NCI-H2029 treated with DMSO at 0.1 percent for 48 hours (cell line): ENCODE data around the gene PEX10.
"Not testable (repeated sequence)": the region's sequence is repeated elsewhere in the genome, so short reads cannot be mapped to it uniquely, and the experiment has no call there.

Experiments
- DNase-seq: peaks from one replicate; lab custom pipeline; 2025; lab: John Stamatoyannopoulos, UW

The PEX10 gene

DNA sequence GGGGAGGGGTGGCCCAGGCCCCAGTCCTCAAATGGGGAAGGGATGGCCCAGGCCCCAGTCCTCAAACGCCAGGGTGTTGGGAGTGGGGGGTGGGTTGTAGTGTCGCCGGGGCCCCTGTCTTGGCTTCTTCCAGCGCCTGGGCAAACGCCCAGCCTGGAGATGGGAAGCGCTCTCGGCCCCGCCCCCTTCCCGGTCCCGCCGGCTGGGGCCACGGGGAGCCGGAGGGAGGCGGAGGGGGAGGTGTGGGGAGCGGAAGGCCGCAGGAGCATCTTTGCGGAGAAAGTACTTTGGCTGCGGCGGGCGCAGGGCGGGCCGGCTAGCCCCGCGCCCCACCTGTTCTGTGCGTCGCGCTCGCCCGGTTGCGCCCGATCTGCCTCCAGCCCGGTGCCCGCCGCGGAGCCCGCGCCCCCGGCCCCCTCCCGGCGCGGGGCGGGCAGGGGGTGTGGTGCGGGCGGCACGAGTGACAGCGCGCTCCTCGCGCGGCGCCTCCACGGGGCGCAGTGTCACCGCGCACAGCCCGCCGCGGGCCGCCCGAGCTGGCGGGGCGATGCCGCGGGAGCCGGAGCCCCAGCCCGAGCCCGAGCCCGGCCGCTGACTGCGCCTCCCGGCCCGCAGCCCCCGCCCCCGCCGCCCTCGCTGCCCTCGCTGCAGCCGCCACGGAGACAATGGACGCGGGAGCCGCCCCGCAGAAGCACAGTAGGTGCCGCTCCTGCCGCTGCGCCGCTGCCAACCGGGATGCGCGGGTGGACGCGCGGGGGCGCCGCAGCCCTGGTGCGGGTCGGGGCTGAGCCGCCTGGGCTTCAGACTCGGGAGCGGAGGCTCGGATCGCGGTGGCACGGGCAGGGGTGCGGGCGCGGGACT lies 31.1 kb upstream of the PEX10 start:
- no peak for DNase-seq

DNA sequence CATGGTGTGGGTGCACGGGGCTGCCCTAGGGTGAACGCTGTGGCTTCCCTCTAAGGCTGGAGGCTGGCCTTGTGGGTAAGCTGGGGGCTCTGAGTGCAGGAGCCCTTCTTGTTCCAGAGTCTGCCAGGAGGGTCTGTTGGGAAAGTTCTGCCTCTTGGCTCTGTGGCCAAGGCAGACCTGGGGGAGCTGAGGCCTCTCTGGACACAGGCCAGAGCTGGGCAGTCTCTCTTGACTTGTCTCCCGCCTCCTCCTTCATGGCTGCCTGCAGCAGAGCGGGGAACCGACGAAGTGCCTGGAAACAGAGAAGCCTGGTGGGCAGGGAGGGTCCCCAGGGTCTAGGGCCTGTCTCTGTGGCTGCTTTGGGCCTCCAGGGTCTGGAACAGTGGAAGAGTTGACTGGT lies 30.3 kb upstream of the PEX10 start:
- no peak for DNase-seq

DNA sequence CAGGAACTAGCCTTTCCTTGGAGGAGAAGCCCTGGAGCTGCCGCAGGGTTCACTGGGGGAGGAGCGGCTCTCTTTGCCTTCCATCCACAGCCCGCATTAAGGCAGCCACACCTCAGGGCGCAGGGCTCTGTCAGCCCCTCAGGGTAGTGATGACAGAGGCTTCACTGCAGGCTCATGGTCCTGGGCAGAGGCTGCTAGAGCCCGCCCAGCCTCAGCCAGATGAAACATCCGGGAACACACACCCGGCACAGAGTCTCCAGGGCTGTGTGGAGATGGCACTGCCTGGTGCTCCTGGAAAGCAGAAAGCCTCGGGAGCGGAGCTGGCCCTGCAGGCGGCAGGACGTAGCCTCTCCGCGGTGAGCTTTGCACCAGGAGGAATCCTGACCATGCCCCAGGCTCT lies 29.4 kb upstream of the PEX10 start:
- DNase-seq, result no peak

DNA sequence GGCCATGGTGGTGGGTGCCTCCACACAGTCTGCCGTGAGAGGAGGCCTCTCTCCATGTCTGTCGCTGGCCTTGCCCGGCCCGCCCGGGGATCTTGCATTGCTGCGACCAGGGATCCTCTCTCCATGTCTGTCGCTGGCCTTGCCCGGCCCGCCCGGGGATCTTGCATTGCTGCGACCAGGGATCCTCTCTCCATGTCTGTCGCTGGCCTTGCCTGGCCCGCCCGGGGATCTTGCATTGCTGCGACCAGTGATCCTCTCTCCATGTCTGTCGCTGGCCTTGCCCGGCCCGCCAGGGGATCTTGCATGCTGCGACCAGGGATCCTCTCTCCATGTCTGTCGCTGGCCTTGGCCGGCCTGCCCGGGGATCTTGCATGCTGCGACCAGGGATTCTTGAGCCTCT lies 28.0 kb upstream of the PEX10 start:
- not testable (repeated sequence) for DNase-seq

DNA sequence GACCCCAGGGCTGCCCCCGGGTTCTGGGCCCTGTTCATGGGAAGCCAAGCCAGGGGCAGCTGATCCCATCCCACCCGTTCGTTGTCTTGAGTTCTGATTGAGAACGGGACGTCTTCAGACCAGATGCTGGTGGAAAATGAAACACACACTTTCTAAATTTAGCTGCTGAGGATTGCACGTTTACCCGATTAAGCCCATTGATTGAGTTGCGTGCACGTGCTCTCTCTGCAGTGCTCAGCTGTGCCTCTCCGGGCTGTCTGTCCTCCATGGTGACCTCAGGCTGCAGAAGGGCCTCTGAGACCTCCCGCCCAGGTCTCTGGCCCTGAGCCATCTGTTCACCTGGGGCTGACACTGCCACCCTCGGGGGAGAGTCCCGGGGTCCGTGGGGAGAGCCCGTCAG lies 27.0 kb upstream of the PEX10 start:
- no peak for DNase-seq

DNA sequence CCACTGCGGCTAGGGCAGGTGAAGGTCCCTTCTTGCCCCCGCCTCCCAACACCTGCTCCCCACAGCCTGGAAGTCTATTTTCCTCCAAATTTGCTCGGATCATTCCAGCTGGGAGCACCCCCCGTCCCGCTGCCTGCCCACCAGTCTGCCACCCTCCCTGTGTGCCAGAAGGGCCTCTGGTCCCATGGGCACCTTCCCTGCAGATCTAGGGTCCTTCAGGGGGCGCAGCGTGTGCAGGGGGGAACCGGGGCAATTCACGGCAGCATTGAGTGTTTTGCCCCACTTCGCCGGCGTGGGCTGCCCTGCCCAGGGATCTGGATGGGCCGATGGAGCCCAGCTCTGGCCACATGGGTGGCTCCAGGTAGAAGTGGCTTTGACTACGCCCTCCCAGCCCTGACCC lies 26.3 kb upstream of the PEX10 start:
- no peak for DNase-seq

DNA sequence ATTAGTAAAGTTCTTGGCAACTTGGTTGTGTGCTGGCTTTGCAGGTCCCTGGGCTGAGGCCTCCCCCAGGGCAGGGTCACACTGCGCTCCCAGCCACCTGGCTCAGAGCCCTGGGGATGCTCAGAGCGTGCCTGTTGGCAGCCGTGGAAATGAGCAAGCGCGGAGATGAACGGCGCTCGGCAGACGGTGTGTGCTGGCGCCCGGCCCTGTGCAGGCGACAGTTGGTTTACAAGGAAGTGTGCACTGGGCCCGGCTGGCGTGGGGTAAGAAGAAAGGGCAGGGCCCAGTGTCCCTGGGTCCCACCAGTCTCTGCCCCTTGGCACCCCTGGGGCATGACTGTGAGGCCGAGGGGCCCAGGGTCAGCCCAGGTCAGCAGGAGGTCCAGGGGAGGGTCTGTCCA lies 25.7 kb upstream of the PEX10 start:
- no peak for DNase-seq

DNA sequence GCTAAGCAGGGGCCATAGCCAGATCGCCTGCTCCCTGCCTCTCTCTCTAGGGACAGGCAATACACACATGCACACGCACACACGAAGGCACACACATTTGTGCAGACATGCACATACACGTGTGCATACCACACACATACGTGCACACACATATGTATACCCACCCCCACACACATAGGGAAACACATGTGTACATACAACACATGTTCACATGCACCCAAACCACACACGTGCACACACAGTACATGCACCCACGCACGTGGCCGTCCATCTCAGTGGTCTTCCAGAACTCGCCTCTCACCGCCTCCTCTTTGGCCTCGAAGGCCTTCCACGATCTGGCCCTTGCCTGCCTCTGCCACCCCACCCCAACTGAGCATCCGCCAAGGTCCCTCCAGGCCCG lies 25.3 kb upstream of the PEX10 start:
- no peak for DNase-seq

DNA sequence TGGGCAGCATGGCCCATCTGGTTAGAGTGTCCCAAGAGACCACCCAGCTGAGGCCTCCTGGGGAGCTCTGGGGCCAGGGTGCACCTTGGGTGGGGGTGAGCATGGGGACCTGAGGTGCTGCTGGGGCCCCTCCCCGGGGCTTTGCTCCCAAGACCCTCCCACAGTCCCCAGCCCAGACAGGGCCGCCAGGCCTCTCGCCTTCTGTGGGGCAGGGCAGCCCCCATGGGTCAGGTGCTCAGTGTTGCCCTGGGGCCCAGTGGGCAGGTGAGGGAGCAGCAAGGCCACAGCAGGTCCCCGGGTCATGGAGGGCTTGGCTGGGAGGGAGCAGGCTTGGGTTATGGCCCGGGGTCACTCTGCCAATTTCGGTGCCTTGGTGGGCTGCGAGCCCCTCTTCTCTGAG lies 24.5 kb upstream of the PEX10 start:
- DNase-seq, result no peak

DNA sequence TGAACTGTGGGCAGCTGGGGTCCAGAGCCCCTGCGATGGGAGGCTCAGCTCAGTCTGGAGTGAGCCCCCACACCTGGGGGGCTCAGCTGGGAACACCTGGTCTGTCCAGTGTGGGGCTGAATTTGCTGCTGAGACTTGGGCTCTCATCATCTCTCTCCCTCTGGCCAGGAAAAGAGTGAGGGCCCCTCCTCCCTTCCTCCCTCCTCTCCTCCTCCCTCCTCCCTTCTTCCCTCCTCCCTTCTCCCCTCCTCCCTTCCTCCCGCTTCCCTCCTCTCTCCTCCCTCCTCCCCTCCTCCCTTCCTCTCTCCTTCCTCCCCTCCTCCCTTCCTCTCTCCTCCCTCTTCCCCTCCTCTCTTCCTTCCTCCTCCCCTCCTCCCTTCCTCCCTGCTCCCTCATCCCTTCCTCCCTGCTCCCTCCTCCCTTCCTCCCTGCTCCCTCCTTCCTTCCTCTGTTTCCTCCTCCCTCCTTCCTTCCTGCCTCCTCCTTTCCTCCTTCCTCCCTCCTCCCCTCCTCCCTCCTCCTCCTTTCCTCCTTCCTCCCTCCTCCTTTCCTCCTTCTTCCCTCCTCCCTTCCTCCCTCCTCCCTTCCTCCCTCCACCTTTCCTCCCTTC lies 23.5 kb upstream of the PEX10 start:
- DNase-seq, result no peak

DNA sequence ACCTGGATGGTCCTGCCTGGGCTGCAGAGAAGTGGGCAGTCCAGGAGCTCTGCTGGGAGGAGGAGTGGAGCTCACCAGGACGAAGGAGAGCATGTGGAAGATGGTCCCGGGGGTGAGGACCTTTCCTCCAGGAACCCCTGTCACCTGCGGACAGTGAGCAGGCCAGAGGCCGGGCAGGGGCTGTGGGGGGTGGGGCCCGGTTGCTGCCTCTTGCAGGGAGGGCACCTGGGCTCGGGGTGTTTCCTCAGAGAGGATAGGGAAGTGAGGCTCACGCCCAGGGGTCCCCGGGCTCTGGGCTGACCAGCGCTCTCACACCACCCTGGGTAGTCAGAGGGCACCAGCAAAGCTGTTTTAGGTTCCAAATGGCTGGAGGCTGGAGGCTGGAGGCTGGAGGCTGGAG lies 22.7 kb upstream of the PEX10 start:
- no peak for DNase-seq

DNA sequence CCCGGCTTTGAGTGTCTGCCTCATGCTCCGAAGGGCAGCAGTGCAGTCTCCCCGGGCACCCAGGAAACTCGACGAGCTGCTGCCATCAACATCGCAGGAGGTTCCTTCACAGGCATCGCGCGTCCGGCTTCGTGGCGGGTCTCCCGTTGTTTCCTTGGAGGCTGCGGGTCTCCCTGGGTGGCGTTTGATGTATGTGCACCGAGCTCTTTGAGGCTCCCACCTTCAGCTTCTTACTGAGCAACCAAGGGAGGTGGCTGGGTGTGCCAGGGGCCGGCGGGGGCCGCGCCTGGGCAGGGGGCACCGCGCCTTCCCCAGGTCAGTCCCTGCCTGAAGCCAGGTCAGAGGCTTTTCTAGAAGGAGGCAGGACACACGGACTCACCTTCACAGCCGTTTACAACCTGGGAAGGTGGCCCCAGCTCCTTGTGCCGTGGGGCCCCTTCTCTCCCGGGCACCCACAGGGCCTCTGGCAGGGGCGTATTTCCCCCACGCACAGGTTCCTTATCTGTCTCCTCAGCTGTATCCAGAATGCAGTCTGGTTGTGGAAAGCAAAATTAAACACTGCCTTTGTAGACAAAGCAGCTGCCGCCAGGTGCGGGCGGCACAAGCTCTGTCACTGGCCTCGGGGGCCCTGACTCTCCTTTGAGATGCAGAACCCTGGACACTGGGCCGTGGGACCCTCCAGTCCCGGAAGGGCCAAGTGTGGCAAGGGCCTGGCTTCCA lies 21.7 kb upstream of the PEX10 start:
- no peak for DNase-seq

DNA sequence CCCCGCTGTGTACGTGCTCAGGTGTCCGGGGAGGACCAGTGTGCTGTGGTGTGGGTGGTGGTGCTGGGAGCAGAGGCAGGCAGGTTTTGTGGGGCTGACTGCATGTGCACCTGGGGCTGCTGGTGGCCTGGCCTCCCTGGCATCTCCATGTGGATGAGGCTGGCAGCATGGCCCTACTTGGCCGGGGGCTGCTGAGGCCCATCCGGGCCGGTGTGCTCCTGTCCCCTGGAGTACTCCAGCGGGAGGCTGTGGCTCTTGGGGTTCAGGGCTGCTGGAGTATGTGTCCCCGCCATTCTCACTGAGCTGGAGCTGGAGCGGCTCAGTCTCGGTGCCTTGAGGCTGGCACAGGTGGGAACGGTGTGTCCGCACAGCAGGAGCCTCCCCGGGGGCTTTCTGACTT lies 20.8 kb upstream of the PEX10 start:
- no peak for DNase-seq

DNA sequence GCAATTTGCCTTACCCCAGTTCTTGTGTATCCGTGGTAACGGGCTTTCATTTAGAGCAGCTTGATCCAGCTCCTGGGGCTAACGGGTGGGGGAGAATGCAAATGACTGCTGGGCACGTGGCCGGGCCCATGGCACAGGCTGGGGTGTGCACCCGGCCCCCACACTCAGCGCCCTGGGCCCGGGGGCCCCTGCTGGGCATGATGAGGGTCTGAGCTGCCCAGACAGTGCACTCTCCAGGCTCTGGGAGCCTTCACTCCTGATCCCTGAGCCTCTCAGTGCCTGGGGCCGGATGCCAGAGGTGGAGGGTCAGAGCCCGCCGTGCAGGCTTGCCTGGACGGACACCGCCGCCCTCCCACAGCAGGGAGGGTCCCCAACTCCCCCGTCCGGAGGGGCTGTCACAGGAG lies 20.1 kb upstream of the PEX10 start:
- no peak for DNase-seq

DNA sequence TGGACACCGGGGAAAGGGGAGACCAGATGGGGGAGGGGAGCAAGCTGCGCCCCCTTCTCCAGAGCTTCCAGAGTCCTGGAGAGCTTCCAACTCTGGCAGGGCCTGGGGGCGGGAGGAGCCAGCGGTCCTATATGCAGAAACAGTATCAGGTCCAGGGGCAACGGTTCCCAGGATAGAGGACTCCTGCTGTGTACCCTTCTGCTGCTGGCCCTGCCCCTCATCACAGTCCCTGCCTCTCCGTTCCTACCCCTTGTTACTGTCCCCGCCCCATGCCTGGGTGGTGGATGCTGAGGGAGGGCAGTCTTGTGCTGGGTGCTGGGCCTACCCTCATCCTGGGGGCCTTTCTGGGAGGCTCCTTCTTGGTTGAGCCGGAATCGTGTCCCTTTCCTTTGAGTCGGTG lies 19.2 kb upstream of the PEX10 start:
- no peak for DNase-seq

DNA sequence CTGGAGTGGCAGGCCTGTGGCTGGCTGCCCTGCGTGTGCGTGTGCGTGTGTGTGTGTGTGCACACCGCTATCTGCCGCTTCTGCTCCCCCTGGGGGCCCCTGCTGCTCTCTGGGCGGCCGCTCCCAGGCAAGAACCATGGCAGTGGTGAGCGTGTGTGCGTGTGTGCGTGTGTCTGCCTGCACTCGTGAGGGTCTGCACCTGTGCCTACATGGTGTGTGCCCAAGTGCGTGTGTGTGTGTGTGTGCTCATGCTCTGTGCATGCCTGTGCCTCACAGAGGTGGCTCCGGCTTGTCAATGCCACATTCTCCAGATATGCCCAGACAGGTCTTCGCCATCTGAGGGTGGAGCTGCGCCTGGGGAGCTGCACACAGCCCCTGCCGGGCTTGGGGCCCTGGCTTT lies 18.7 kb upstream of the PEX10 start:
- no peak for DNase-seq

DNA sequence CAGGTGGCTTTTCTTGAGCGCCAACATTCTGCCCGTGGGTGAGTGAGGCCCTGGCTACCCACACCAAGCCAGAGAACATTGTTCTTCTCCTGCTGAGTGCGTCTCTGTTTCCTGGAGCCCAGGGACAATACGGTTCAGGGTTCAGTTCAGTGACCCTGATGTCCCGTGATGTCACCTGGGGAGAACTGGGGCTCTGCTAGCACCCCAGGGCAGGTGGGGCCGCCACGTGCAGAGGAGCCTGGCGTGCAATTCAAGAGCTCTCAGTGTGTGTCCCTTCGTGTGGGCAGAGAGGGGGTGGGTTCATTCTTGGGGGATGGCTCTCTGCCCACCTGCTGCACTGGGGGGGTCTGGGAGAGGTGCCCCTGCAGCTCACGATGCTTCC lies 18.2 kb upstream of the PEX10 start:
- DNase-seq, result no peak

DNA sequence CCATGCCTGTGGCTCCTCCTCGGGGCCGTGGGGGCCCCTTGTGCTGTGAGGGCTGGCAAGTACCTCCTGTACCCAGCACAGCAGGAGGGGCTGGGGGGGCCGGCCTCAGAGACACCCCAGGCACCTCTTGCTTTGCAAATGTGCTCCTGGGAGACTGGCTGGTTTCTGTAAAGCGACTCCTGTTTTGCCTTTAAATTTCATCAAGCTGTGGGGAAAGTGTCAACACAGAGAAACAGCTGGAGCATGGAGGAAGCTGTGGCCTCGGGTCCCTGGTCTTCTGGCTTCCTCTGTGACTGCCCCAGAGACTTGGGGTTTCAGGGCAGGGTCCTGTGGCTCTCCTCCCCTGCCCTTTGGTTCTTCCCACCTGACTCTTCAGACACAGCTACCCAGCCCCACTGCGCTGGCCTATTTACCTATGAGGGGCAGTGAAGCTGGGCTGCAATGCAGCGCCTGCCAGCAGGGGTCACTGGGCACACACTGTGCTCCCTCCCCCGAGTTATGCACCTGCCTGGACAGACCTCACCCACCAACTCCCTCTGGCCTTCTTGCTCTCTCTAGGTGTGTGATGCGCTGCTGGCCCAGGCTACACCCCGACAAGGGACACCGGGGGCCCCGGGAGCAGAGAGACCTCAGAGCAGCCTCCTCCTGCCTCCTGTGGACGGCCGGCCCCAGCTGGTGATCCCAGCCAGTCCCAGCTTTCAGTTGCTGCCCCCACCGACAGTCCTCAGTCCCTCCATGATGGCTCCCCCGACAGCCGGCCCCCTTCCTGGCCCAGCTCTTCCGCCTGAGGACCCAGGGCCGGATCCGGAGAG lies 17.6 kb upstream of the PEX10 start:
- no peak for DNase-seq

DNA sequence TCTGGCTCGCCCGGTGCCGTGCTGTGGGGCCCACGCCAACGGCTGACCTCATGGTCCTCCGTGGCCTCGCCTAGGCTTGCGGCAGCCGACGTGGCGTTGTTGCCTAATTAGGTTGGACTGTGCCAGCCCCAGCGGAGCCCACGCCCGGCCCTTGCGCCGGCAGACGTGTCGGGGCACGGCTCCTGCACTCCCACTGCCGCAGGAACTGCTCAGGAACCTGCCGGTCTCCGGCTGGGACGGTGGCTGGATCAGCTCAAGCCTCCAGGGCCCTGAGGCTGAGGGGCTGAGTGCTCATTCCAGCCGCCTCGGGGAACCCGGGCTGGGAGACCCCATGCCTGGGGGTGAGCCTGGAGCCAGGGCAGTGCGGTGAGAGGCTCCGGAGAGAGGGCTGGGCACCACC lies 16.1 kb upstream of the PEX10 start:
- DNase-seq, result no peak

DNA sequence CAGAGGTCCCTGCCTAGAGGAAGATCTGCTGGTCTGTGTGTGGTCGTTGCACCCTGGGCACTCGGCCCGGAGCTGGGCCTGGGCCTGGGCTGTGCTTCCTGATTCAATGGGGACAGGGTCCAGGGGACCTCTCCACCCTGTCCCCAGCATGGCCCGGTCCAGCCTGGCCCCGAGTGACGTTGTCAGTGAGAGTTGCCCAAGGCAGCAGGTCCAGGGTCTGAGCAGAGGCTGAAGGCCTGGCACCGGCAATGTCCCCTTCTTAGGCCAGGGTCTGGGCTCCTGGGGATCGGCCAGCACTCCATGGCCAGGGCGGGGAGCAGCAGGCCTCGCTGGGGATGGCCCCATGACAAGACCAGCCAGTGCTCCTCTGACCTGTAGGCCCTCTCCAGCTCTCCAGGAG lies 15.6 kb upstream of the PEX10 start:
- no peak for DNase-seq

DNA sequence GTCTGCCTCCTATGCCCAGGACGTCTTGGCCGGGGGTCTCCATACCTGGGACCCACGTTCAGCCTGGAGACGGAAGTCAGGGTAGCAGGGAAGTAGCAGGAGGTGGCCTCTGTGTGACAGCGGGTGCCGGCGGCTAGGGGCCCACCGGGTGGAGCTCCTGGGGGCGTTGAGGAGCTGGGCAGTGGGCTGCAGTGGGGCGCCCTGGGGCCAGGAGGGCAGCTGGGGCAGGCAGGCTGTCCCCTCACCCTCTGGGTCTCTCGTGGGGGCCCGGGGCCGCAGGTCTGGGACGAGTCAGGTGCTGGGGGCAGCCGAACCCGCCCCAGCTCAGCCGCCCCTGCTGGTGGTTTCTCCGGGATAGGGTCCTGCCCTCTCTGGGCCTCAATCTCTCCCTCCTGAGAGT lies 14.7 kb upstream of the PEX10 start:
- DNase-seq, result no peak

DNA sequence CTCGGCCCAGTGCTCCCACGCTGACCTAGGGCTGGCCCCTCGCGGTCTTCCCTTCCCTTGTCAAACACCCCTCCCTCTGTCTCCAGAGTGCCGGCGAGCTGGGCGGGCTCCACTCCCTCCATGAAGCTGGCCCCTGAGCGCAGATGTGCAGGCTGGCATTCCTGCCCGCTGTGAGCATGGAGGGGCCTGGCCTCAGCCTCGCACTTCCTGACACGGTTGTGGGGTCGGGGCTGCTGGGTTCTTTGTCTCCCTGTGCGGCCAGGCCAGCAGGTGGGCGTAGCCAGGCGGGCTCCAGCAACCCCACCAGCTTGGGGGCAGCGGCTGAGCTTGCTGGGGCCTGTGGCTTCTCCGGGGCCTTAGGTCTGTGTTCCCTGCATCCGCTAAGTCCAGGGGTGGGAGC lies 14.2 kb upstream of the PEX10 start:
- DNase-seq, result no peak

DNA sequence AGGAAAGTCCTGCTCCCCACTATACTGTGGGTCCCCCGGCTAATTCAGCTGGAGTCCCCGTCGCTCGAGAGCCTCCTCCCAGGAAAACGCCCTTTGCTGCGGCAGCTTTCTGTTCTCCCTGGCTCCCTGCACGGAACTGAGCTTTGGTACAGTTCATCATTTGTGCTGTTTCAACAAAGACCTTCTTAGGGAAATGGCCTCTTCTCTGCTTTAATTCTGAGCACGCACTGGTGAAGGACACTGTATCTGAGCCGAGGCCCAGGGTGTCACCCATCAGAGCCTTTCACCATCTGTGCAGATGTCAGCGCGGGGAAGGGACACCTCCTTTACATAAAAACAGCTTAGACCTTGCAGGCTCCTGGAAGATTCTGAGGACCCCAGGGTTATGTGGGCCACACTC lies 13.5 kb upstream of the PEX10 start:
- DNase-seq, result no peak
